Vagina (tissue), 2 donors: ENCODE data around the gene RCL1. TPM values are rescaled to one million over a fixed set of nuclear protein-coding genes. Genes with fewer than 3 reads are reported as not detected.
"Not testable (repeated sequence)": the region's sequence is repeated elsewhere in the genome, so short reads cannot be mapped to it uniquely, and the experiment has no call there.

Experiments
- DNase-seq, 2 donors: peaks; one replicate each; pipeline ENCODE4 v3.0.0-alpha.2; 2017; ENCODE audit errors: extremely low spot score in 2 of 2
- H3K27ac ChIP-seq: fragments of 200-600 bp; sonication (generic); one replicate; pipeline ENCODE4 v1.5.1; 2019
- H3K27me3 ChIP-seq: fragments of 200-600 bp; sonication (generic); one replicate; pipeline ENCODE4 v1.5.1; 2019
- H3K36me3 ChIP-seq, 2 donors: fragments of 200-600 bp; sonication (generic); one replicate each; pipeline ENCODE4 v1.5.1; 2017 to 2019
- H3K4me1 ChIP-seq: fragments of 200-600 bp; sonication (generic); one replicate; pipeline ENCODE4 v1.5.1; 2019
- H3K4me3 ChIP-seq, 2 donors: fragments of 200-600 bp; sonication (generic); 1 replicate in 1 of 2; 2 replicates in 1 of 2; pipeline ENCODE4 v1.5.1; 2016 to 2019
- H3K9me3 ChIP-seq: fragments of 200-600 bp; sonication (generic); one replicate; pipeline ENCODE4 v1.5.1; 2019
- CTCF ChIP-seq, 3 experiments: fragments of 450-650 bp in 2 of 3; fragments of 200-600 bp in 1 of 3; sonication (generic) in 1 of 3; IDR thresholded peaks; one replicate each; pipeline ENCODE4 v1.5.1; 2017 to 2019; ENCODE audit warnings: antibody characterized with exemption in 3 of 3, mild to moderate bottlenecking in 2 of 3, moderate library complexity in 2 of 3
- POLR2A ChIP-seq, 2 donors: fragments of 450-650 bp; IDR thresholded peaks; one replicate each; pipeline ENCODE4 v1.6.1; 2017; ENCODE audit warnings: antibody characterized with exemption in 2 of 2, mild to moderate bottlenecking in 2 of 2, moderate library complexity in 2 of 2
- POLR2AphosphoS5 ChIP-seq, 2 donors: sonication (generic); formaldehyde crosslinking; IDR thresholded peaks; one replicate each; pipeline ENCODE4 v1.9.0; 2017; ENCODE audit warnings: antibody characterized with exemption in 2 of 2, mild to moderate bottlenecking in 2 of 2, low read depth in 1 of 2; ENCODE audit not compliant: insufficient read depth in 1 of 2
- intact Hi-C: fragments of 100-400 bp; cut with DNase I; formaldehyde crosslinking; loops from one replicate; pipeline ENCODE4 v1.15.1; 2023
- total RNA-seq: library from RNA; depleted of rRNA; stranded (reverse); fragments of >200 nt; gene quantifications from one replicate; pipeline ENCODE4 v1.2.3, GENCODE V29; 2016

RCL1 gene
- total RNA-seq, 1 donor from 2014 or later = 24.8 TPM

GRCh38 chr9:4769321-4770080, 23.2 kb upstream of the RCL1 start:
- no peak for DNase-seq
- intact Hi-C loops = no loop called here
- Histone ChIP-seq H3K4me1 (no peaks in the 10 kb centered on the region), H3K36me3 (no peaks in the 10 kb centered on the region), H3K4me3 (no peak overlapping the region), H3K27ac (no peak overlapping the region), H3K27me3 (no peaks in the 10 kb centered on the region), H3K9me3 (no peaks in the 10 kb centered on the region)
- TF ChIP-seq POLR2AphosphoS5 (IDR thresholded peaks at IDR 0.05; ENCODE audit: insufficient read depth in 1 of 2, low read depth in 1 of 2) (no peak), CTCF (IDR thresholded peaks at IDR 0.05) (no peak), POLR2A (IDR thresholded peaks at IDR 0.05) (no peak)

GRCh38 chr9:4771788-4772187, 21.0 kb upstream of the RCL1 start:
- DNase-seq = no peak
- no peak overlapping the region for H3K4me3 ChIP-seq
- intact Hi-C loops = no loop called here

GRCh38 chr9:4774209-4774608, 18.5 kb upstream of the RCL1 start:
- H3K4me3 ChIP-seq = no peak overlapping the region
- H3K27ac ChIP-seq = no peak overlapping the region
- no peaks in the 10 kb centered on the region for H3K4me1 ChIP-seq
- TF ChIP-seq POLR2A (IDR thresholded peaks at IDR 0.05) (no peak), CTCF (IDR thresholded peaks at IDR 0.05) (no peak), POLR2AphosphoS5 (IDR thresholded peaks at IDR 0.05; ENCODE audit: insufficient read depth in 1 of 2, low read depth in 1 of 2) (no peak)
- no peaks in the 10 kb centered on the region for H3K27me3 ChIP-seq
- DNase-seq = peak in 1 of 2 donors; percentile 91
- intact Hi-C loops = no loop called here
- no peaks in the 10 kb centered on the region for H3K9me3 ChIP-seq
- no peaks in the 10 kb centered on the region for H3K36me3 ChIP-seq

More at GRCh38 chr9:4771788-4772187, 21.0 kb upstream of the RCL1 start:
- H3K36me3 ChIP-seq = no peaks in the 10 kb centered on the region
- H3K27me3 ChIP-seq = no peaks in the 10 kb centered on the region
- no peaks in the 10 kb centered on the region for H3K9me3 ChIP-seq
- H3K27ac ChIP-seq = no peak overlapping the region
- no peaks in the 10 kb centered on the region for H3K4me1 ChIP-seq
- TF ChIP-seq POLR2AphosphoS5 (IDR thresholded peaks at IDR 0.05; ENCODE audit: insufficient read depth in 1 of 2, low read depth in 1 of 2) = no peak
- TF ChIP-seq CTCF (IDR thresholded peaks at IDR 0.05) = no peak
- TF ChIP-seq POLR2A (IDR thresholded peaks at IDR 0.05) = no peak

- intact Hi-C loops, H3K4me1 ChIP-seq, DNase-seq, H3K36me3 ChIP-seq, H3K27ac ChIP-seq, H3K9me3 ChIP-seq, H3K27me3 ChIP-seq, H3K4me3 ChIP-seq: not testable (repeated sequence)
Observed at GRCh38 chr9:4774958-4775357, 17.8 kb upstream of the RCL1 start.

- Histone ChIP-seq H3K27ac (no peak overlapping the region), H3K9me3 (no peaks in the 10 kb centered on the region), H3K36me3 (no peaks in the 10 kb centered on the region), H3K27me3 (no peaks in the 10 kb centered on the region), H3K4me1 (no peaks in the 10 kb centered on the region), H3K4me3 (no peak overlapping the region)
- DNase-seq = no peak
- intact Hi-C loops = no loop called here
- TF ChIP-seq CTCF (IDR thresholded peaks at IDR 0.05) (no peak), POLR2AphosphoS5 (IDR thresholded peaks at IDR 0.05; ENCODE audit: insufficient read depth in 1 of 2, low read depth in 1 of 2) (no peak), POLR2A (IDR thresholded peaks at IDR 0.05) (no peak)
Observed at GRCh38 chr9:4780651-4781050, 12.1 kb upstream of the RCL1 start.
